NCI-H345 treated with DMSO at 0.1 percent for 48 hours (cell line): ENCODE results near the gene UNC119.

ENCODE experiments used
- DNase-seq: peaks from one replicate; lab custom pipeline; 2025; ENCODE audit not compliant: unreplicated experiment; lab: John Stamatoyannopoulos, UW

UNC119 gene

DNA sequence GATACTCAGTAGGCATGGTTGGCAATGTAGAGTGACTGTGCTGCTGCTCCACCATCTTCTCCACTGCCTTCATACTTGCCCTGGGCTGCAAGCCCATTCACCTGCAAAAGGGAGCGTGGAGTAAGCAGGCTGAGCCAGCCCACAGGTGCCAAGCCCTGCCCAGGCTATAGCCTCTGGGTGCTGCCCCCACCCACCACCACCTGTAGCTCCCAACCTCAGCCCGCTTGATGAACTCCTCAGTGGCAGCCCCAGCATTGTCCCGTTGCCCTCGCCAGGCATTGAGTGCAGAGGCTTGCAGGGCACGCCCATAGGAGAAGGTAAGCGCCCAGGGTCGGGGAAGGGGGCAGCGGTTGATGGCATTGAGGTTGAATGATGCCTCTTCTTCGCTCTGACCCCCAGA is 21.1 kb upstream of the UNC119 start:
- no peak for DNase-seq

- DNase-seq = no peak
These were observed 20.6 kb upstream of the UNC119 start for GRCh38 chr17:28573040-28573380.

DNA sequence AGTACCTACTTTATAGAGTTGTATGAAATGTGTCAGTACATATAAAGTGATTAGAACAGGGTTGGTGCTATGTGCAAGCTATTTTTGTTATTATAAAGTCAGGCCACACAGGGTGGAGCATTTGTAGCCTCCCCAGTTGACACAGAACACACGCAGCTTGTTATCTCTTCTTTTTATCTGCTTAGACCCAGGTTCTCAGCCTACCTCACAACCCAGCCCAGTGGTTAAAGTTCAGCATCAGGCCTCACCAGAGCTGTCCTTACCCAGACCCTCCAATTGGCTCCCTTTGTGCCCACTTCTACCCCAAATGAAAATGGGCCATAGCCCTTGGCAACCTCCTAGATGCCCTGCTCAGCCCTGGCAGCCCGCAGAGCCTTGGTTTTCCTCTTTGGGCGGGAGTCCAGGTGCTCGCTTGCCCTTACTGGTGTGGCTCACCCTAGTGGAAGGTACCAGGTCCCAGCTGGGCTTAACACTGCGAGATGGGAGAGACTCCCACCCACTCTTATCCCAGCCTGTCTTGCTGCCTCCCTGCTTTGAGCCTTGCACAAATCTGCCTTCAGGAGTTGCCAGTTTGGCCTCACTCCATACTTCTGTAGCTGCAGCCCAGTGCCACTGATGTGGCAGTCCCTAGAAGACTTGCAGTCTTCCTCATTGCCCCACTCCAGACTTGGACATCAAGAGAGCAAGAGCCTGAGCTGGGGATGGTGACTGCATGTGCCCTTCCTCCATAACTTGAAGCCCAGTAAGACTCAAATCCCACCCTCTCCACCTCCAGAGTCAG is 20.0 kb upstream of the UNC119 start:
- no peak for DNase-seq

DNA sequence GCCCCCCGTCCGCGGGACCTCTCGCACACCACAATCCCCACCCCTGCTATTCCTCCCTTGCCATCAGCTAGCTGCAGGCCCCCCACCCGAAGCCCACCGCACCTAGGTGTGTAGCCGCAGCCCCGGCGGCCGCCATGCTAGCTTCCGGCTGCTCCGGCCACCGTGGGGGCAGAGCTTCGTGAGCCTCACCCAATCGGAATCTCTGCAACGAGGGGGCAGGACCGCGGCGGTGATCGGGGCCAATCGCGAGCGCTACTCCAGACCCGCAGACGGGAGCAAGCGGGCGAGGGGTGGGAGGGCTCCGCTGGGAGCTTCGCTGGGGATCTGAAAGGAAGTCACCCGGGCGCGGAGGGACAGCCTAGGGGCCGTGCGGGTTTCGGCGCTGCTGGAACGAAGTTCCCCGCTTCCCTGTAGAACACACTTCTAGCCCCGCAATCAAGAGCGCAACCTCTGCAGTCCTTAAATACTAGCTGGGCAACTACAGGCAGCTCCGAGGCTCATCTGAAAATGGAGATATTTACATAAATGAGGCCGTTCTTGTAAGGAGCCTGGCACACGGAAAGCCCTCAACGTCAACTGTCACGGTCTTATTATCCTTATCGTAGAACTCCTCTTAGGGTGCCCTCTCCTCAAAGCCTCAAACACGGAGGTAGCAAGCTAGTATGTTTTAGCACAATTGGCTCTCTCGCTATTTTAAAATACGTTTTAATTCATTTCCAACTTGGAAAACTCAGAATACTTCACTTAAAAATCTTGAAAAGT is 19.1 kb upstream of the UNC119 start, which contains the start of gene PIGS:
Gene PIGS, minus strand, starts transcription at position 164 of the 762 bp plus-strand sequence. Its CDS starts 28 bp downstream, at position 136.
- peak; percentile 88 for DNase-seq

DNA sequence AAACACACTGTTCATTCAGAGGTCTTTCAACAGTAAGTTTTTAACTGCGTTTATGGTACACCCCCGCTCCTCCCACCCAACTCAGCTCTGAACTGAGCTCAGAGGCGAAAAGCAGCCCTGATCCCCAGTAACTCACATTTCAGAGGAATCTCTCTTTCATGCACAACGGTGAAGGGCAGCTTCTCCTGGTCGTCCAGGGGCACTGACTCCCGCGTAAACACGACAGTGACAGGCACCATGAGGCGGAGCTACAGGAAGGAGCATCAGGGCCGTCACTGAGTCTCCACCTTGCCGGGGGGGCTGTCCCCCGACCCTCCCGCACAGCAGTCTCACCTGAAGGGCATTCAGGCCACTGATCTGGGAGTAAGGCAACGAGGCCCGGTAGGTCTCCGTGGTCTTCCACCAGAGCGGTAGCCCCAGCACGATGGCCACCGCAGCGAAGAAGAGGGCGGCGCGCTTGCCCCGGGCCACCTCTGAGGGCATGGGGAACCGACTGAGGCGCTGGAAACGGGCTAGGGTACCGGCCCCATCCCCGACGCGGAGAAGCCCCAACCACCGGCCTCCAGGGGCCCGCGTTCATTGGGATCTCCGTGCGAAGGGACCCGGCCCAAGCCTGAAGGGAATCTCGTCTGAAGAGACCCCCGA is 18.4 kb upstream of the UNC119 start:
- no peak for DNase-seq

- no peak for DNase-seq
These were observed 17.0 kb upstream of the UNC119 start for GRCh38 chr17:28569446-28569845.

GRCh38 chr17:28567604-28568003 is 15.2 kb upstream of the UNC119 start:
- no peak for DNase-seq

DNA sequence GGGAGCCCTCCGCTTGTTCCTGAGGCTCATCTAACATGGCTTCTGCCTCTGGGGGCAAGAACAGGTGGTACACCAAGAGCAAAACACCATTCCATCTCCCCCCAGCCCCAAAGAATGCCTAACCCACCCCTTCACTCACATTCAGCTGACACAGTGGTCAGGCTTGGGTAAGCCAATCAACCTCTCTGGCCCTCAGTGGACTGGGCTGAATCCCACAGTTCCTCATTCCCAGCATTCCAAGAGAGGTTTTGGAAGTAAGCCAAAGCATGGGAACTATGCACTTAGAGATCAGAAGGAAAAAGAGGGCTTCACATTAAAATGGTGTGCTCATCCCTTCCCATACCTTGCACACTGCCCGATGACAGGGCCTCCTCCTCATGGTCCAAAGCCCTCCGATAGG is 11.1 kb upstream of the UNC119 start:
- DNase-seq = no peak

GRCh38 chr17:28555022-28555421 is 2.6 kb upstream of the UNC119 start:
- no peak for DNase-seq

DNA sequence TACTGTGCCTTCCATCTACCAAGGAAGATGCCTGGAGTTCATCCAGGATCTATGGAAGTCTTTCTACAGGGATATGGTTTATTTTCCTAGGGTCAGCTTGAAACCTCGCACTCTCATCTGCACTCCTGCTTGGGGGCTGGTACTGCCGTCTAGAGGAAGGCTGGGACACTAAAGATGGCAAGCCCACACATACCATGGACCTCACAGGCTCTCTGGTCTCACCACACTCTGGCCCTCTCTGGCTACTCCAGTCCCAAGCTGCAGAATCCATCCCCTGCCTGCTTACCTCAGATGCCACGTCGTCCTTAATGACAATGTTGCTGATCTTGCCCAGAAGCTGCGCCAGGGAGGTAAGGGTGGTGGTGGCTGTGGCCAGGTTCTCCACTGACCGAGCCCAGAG is 2.1 kb upstream of the UNC119 start:
- no peak for DNase-seq

DNA sequence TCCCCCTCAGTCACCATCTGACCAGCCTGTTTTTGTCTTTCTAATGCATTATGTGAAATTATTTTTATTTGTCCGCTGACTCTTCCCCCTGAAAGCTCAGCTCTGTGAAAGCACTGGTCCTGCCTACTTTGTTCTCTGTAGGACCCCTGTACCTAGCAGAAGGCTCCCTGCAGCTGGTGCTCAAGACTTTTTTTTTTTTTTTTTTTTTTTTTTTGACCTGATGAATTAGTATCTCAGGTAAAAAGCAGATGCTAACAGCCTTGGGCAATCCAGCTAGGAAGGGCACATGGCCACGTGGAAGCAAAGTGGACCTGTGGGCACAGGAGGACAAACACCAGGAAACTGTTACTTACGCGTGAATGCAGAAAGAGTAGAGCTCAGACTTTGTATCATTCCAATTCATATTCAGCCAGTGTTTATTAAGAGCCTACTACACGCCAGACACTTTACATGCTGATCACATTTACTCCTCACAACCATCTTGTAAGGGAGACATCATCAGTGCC is 629 bp upstream of the UNC119 start:
- no peak for DNase-seq

- peak; percentile 7 for DNase-seq
These were observed 826 bp downstream of the UNC119 start for GRCh38 chr17:28551421-28552175.

DNA sequence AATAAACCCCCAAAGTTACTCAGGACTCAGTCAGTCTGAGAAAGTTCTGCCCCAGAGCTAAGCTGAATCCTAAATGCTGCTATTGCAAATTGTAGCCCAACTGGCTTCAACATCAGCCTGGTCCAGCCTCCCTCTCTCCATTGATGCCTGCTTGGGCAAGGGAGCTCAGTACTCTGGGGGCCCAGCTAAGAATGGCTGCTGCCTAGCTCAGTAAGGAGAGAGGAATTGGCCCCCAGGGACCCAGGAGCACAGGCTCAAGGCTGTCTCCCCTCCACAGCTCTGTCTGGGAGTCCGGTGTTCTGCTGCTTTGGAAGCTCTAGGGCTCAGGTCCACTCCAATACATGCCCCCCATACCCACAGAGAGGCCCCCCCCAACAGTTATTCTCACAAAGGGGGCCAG is 1.6 kb downstream of the UNC119 start:
- no peak for DNase-seq

DNA sequence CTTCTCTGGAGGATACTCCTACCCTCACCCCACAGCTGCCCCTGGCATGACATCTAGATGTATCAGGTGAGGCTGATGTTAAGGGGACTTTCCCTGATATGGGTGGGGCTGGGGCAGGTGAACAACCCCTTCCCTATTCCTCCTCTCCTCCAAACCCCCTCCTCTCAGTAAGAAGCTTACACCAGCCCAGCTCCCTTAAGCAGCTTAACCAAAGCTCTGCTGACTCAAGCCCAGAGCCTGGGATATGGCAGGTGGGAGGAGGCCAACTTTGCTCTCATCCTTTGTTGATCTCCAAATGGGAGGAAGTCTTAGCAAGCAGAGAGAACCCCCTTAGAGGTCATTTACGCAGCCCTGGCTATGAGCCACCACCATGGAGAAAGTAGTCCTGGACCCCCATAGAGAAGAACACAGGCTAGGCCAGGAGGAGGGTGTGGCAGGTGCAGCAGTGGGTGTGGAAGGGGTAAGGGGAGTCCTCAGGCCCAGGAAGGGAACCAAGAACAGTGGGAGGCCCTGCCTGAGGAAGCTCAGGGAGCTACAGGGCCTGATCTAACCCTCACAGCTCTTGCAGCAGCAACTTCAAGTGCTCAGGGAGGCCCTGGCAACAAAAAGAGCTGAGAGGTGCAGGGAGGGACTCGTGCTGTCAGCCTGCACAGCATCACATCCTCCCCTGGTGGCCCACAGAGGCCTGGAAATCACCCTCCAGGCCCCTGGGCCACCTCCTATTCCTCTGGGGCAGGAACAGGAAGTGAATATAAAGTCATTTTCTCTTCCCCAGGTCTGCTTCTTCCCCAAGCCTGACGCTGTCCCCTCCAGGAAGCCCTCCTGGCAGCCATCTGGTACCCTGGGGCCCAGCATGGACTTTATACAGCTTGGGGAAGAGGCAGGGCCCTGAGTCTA is 2.9 kb downstream of the UNC119 start:
- DNase-seq = no peak

- no peak for DNase-seq
These were observed 3.9 kb downstream of the UNC119 start for GRCh38 chr17:28548417-28549130.

GRCh38 chr17:28547623-28548416 is 4.6 kb downstream of the UNC119 start:
- DNase-seq = no peak

DNA sequence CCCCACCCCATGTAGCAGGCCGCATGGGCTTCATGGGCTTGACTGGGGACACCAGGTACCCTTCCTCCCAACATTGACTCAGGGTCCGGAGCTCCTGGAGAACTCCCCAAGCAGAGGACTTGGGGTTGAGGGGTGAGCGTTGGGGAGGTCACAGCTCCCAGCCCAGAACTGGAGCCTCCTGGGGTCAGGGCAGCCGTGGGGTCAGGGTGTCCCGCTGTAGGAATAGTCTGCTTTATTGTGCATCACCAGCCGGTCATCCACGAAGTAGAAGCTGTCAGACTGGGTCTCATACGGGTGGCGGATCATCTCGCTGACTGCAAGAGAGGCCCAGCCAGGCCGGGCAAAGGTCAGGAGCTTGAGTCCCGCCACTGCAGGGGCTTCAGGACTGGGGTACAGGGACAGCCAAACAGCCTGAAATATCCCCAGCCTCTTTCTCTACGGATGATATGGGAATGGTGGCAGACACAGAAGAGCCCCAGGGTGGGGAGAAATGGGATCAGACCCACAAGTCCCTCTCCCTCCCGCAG is 5.3 kb downstream of the UNC119 start:
- no peak for DNase-seq

- no peak for DNase-seq
These were observed 6.5 kb downstream of the UNC119 start for GRCh38 chr17:28545787-28546415.
